ENCODE results near the gene MYLK.

The MYLK gene

DNA sequence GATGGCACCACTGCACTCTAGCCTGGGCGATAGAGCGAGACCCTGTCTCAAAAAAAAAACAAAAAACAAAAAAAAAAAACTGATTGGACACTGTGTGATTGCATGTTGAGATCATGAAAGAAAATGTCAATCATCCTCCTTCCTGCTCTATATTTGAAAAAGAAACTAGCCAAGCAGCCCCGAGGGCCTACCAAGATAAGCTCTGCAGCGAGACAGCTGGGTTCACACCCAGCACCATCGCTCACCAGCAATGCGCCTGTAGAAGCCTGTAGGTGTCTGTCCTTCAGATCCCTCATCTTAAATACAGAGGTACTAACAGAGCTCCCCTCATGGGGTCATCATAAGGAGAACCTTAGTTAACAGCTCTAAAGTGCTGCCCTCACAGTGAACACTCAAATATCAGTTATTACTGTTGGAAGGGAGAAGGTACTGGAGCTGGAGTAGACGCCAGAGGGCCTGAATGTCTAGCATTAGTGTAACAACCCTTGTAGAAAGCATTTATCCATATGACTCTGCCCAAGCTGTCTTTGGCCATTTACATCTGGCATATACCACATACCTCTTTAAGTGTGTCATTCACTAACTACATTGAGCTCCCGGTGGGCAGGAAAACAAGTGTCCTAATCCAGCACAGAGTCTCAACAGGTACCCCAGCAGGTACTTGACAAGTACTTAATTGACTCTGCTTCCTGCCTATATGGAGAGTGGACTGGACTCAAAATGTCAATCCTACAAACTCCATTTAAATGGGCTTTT lies 22.9 kb downstream of the MYLK start:
- H3K27me3 Mint-ChIP-seq = peaks cover 4% of the 10 kb centered on the region
- no peak overlapping the region for H3K27ac Mint-ChIP-seq
- H3K9me3 Mint-ChIP-seq = no peaks in the 10 kb centered on the region
- no peaks in the 10 kb centered on the region for H3K4me1 Mint-ChIP-seq (ENCODE audit: low read depth)
- H3K4me3 Mint-ChIP-seq = no peak overlapping the region
- H3K36me3 Mint-ChIP-seq (ENCODE audit: low read depth) = no peaks in the 10 kb centered on the region

DNA sequence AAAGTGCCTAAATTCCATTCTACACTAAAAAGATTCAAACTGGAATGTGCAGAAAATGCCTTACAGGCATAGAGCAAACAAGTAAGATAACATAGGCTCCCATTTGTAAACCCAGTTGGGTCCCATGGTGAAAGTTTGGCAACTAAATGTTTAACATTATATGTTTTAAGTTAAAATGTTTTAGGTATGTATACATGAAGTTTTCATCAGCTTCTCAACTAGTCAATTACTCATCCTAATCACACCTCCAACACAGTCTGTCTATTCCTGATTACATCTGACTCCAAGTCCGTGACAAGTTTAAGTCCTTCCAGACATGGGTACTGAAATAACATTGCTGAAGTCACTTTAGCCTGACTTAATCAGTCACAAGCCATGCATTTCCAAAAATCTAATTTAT lies 25.0 kb downstream of the MYLK start:
- H3K36me3 Mint-ChIP-seq (ENCODE audit: low read depth) = no peaks in the 10 kb centered on the region
- H3K4me3 Mint-ChIP-seq = no peak overlapping the region
- no peaks in the 10 kb centered on the region for H3K4me1 Mint-ChIP-seq (ENCODE audit: low read depth)
- H3K9me3 Mint-ChIP-seq = no peaks in the 10 kb centered on the region
- peaks cover 4% of the 10 kb centered on the region for H3K27me3 Mint-ChIP-seq
- no peak overlapping the region for H3K27ac Mint-ChIP-seq

DNA sequence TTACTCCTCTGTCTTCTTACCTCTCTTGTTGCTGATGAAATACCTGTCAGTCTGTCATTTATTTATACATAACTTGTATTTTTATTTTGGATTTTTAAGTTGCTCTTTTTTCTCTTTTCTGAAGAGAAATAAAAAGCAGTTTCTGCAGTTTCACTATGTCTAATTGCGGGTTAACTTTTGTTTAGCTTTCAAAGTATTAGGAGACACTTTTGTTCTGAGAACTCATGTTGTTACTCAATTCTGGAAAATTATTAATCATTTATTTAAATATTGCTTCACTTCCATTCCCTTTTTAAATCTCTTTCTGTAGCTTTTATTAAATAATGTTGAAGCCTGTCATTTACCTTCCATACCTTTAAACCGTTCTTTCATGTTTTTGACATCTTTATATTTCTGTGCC lies 29.2 kb downstream of the MYLK start:
- no peak overlapping the region for H3K4me3 Mint-ChIP-seq
- H3K27ac Mint-ChIP-seq = no peak overlapping the region
- H3K36me3 Mint-ChIP-seq (ENCODE audit: low read depth) = no peaks in the 10 kb centered on the region
- no peaks in the 10 kb centered on the region for H3K4me1 Mint-ChIP-seq (ENCODE audit: low read depth)
- H3K9me3 Mint-ChIP-seq = peaks cover 5% of the 10 kb centered on the region
- peaks cover 4% of the 10 kb centered on the region for H3K27me3 Mint-ChIP-seq

DNA sequence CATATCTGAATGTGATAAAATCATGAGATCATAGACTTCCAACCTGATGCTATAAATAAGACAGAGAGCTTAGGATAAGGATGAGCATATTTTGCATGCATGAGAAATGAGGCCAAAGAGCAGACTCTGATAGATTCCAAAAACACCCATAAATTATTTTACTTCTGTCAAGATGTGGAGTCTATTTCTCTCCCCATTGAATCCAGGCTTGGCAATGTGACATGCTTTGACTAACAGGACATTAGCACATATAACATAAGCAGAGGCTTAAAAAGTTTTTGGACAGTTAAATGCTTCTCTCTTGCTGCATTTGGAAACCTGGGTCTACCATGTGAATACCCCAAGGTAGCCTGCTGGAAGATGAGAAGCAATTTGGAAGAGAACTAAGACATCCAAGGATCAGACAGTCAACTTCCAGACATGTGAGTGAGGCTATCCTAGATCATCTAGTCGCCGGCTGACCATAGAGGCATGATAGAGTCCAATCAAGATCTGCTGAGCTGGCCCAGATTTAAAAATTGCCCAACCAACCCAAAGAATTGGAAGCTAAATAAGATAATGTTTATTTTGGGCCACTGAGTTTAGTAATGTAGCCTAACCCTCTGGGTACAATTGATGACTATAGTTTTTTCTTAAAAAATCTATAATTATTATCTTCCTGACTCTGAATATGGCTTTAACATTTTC lies 30.3 kb downstream of the MYLK start:
- Mint-ChIP-seq H3K4me1 (ENCODE audit: low read depth) (no peaks in the 10 kb centered on the region), H3K36me3 (ENCODE audit: low read depth) (no peaks in the 10 kb centered on the region), H3K27ac (no peak overlapping the region), H3K4me3 (no peak overlapping the region), H3K27me3 (peaks cover 4% of the 10 kb centered on the region), H3K9me3 (peaks cover 5% of the 10 kb centered on the region)

DNA sequence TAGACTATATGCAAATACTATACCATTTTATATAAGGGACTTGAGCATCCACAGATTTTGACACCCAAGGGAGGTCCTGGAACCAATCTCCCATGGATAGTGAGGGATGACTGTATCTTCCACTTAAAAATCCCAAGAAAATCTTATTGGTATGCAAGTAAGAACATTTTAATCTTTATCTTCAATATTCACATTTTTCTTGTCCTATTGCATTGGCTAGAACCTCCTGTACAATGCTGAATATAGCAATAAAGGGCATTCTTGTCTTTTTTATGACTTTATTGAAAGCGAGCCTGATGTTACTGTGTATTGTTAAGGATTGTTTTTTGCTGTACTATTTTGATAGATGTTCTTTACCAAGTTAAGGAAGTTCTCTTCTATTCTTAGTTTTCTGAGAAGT lies 36.9 kb downstream of the MYLK start:
- no peak overlapping the region for H3K4me3 Mint-ChIP-seq
- H3K4me1 Mint-ChIP-seq (ENCODE audit: low read depth) = no peaks in the 10 kb centered on the region
- H3K27ac Mint-ChIP-seq = no peak overlapping the region
- no peaks in the 10 kb centered on the region for H3K36me3 Mint-ChIP-seq (ENCODE audit: low read depth)
- H3K27me3 Mint-ChIP-seq = peaks cover 4% of the 10 kb centered on the region
- peaks cover 4% of the 10 kb centered on the region for H3K9me3 Mint-ChIP-seq

DNA sequence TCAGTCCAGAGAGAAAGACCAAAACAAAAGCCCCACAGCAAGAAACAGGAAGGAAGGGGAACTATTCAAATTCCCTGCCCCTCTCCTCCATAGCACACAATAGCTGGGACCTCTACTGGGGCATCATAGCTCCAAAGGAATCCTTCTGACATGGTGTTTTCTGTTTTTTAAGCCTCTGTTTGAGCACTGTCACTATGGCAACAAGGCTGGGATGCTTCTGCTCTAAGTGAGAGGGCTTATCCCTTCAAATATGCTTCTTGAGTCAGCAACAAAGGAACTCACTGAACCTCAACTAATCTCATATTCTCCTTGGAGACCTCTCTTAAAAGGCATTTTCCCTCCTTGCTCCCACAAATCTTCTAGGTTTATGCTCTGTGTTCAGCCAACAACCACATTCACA lies 40.5 kb downstream of the MYLK start:
- Mint-ChIP-seq H3K36me3 (ENCODE audit: low read depth) (no peaks in the 10 kb centered on the region), H3K4me1 (ENCODE audit: low read depth) (peaks cover 4% of the 10 kb centered on the region), H3K4me3 (no peak overlapping the region), H3K9me3 (peaks cover 10% of the 10 kb centered on the region), H3K27me3 (peaks cover 4% of the 10 kb centered on the region), H3K27ac (no peak overlapping the region)

DNA sequence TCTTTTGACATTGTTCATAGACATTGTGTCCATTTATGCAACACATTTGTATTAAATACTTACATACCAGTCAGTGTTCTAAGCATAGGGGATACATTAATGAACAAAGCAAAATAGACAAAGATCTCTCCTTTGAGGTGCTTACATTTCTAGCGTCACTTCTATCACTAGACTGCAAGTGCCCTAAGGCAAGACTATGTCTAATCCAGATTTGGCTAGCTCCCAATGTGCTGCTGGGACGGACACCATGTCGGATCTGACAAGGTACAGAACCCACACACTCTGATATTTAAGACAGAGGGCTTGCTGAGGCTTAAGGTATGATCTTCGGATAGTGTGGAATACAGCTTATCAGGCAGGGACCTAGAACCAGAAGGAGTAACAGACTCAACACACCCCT lies 41.4 kb downstream of the MYLK start:
- Mint-ChIP-seq H3K36me3 (ENCODE audit: low read depth) (no peaks in the 10 kb centered on the region), H3K4me3 (no peak overlapping the region), H3K27ac (no peak overlapping the region), H3K27me3 (peaks cover 7% of the 10 kb centered on the region), H3K4me1 (ENCODE audit: low read depth) (peaks cover 4% of the 10 kb centered on the region), H3K9me3 (peaks cover 8% of the 10 kb centered on the region)

DNA sequence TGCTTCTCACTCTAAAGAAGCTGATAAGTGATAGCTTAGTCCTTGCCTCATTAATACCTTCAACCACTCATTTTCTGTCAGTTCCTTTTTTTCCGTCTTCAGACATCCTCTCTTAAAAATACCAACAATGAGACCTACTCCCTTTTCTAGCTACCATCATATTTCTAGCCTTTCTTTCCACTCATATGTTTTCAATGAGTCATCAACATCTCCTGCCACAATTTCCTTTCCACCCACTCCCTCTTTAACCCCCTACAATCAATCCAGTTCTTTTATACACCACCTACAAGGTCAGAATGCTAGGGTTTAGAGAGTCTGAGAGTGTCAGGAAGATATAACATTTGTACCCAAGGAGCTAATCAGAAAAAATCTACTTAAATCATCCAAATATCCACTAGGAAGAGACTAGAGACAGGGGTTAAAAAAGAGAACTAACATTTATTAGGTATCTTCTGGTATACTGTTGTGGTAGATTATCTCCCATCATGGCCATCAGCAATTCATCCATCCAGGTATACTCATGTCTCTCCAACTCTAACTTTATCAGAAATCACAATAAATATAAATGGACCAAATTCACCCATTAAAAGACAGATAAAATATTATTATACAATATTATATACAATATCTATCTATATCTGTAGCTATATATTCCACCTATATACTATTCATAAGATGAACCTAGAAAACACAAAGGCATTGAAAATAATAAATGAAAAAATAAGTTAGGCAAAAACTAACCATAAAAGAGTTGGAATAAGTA lies 42.5 kb downstream of the MYLK start:
- H3K27ac Mint-ChIP-seq = no peak overlapping the region
- peaks cover 4% of the 10 kb centered on the region for H3K4me1 Mint-ChIP-seq (ENCODE audit: low read depth)
- peaks cover 12% of the 10 kb centered on the region for H3K27me3 Mint-ChIP-seq
- H3K4me3 Mint-ChIP-seq = no peak overlapping the region
- H3K36me3 Mint-ChIP-seq (ENCODE audit: low read depth) = no peaks in the 10 kb centered on the region
- peaks cover 12% of the 10 kb centered on the region for H3K9me3 Mint-ChIP-seq

DNA sequence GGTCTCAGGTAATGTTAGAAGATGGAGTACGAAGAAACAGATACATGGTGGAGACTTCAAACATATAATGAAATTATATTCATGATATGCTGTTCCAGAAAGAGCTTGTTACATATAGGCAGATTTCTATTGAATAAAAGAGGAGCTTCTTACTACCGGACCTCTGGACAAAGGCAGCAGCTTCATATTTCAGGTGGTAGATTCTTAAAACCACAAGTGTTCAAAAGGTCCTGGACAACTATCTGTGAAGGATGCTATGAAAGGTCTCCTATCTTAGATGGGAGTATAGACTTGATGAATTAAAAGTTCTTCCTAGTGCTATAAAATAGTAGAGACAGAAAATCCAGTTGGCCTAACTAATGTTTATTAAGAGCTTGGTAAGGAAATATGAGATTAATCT lies 43.2 kb downstream of the MYLK start:
- Mint-ChIP-seq H3K9me3 (peaks cover 16% of the 10 kb centered on the region), H3K27ac (no peak overlapping the region), H3K4me1 (ENCODE audit: low read depth) (peaks cover 4% of the 10 kb centered on the region), H3K27me3 (peaks cover 15% of the 10 kb centered on the region), H3K36me3 (ENCODE audit: low read depth) (no peaks in the 10 kb centered on the region), H3K4me3 (no peak overlapping the region)

DNA sequence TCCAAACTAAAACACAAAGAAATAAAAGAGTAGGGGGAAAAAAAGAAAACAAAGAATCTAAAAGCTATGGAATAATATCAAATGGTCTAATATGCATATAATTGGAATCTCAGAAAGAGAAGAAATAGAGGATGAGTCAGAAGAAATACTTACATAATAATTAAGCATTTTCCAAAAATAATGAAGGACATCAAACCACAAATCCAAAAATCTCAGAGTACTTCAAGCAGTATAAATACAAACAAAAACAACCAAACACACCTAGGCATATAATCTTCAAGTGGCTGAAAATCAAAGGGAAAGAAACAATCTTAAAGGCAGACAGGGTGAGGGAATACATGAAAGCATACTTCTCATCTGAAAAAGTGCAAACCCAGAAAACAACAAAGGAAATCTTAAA lies 46.3 kb downstream of the MYLK start:
- no peak overlapping the region for H3K27ac Mint-ChIP-seq
- H3K9me3 Mint-ChIP-seq = peaks cover 16% of the 10 kb centered on the region
- no peak overlapping the region for H3K4me3 Mint-ChIP-seq

DNA sequence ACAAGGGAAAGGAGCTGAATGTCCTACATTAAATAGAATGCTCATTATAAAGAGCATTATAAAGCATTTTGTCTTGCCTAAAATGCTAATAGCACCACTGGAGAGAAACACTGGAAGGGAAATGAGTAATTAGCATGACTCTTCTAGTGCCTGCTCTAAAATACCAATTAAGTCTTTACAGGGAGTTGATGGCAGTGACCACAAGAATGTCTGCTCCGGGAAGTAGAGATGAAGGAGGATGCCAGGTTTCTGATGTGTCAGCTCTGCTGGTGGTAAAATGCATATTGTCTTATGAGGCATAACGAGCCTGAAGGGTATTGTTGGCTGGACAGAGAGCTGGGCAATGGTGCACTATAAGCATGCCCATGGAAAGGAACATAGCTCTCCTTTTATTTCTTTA lies 49.5 kb downstream of the MYLK start:
- Mint-ChIP-seq H3K27ac (no peak overlapping the region), H3K4me1 (ENCODE audit: low read depth) (no peaks in the 10 kb centered on the region), H3K9me3 (peaks cover 11% of the 10 kb centered on the region), H3K36me3 (ENCODE audit: low read depth) (no peaks in the 10 kb centered on the region), H3K4me3 (no peak overlapping the region), H3K27me3 (peaks cover 27% of the 10 kb centered on the region)

More for the DNA sequence above, 46.3 kb downstream of the MYLK start:
- Mint-ChIP-seq H3K27me3 (peaks cover 27% of the 10 kb centered on the region), H3K4me1 (ENCODE audit: low read depth) (peaks cover 4% of the 10 kb centered on the region), H3K36me3 (ENCODE audit: low read depth) (no peaks in the 10 kb centered on the region)

DNA sequence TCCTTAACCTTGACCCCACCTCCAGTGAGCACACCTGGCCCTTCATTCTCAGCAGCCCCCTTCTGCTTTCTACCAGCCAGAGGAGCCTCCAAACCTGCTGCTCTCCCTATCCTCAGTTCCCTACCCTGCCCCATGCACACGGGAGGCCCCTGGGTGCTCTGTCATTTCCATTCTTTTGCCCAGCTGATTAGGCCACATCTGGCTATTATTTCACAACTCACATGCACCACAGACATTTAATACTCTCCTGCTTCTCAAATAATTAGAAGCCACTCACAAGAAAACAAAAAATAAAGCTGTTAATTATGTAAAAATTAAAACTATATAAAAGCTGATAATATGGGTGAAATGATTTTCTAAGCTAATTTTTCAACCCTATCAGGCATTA lies 50.7 kb downstream of the MYLK start:
- Mint-ChIP-seq H3K27ac (no peak overlapping the region), H3K36me3 (ENCODE audit: low read depth) (no peaks in the 10 kb centered on the region), H3K27me3 (peaks cover 27% of the 10 kb centered on the region), H3K9me3 (peaks cover 13% of the 10 kb centered on the region), H3K4me1 (ENCODE audit: low read depth) (no peaks in the 10 kb centered on the region), H3K4me3 (no peak overlapping the region)

DNA sequence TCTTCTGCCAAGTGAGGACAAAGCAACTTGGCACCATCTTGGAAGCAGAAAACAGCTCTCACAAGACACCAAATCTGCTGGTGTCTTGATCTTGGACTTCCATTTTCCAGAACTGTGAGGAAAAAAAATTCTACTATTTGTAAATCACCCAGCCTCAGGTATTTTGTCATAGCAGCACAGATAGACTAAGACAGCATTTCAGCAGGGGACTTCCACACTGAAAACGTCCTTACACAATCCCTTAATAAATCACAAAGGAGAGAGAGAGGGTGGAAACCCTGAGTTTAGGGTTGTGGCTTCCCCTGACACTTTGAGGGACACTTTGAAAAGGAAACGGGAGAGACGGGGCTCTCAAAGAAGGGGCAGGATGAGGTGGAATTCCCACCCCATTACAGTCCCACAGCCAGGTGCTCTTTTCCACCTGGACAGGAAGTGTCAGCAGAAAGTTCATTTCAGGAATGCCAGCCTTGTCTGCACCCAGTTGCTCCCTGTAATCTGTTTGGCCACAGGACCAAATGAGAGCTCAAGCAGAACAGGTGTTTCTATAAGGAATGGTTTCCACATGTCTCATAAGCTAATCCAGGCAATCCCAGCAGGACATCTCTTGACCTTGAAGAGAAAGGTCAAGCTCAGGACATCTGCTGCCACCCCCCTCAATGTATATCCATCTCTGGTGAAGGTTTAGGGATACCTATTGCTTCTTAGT lies 51.3 kb downstream of the MYLK start:
- H3K4me3 Mint-ChIP-seq = no peak overlapping the region
- H3K9me3 Mint-ChIP-seq = peaks cover 17% of the 10 kb centered on the region
- no peak overlapping the region for H3K27ac Mint-ChIP-seq
- H3K36me3 Mint-ChIP-seq (ENCODE audit: low read depth) = no peaks in the 10 kb centered on the region
- no peaks in the 10 kb centered on the region for H3K4me1 Mint-ChIP-seq (ENCODE audit: low read depth)
- peaks cover 26% of the 10 kb centered on the region for H3K27me3 Mint-ChIP-seq

DNA sequence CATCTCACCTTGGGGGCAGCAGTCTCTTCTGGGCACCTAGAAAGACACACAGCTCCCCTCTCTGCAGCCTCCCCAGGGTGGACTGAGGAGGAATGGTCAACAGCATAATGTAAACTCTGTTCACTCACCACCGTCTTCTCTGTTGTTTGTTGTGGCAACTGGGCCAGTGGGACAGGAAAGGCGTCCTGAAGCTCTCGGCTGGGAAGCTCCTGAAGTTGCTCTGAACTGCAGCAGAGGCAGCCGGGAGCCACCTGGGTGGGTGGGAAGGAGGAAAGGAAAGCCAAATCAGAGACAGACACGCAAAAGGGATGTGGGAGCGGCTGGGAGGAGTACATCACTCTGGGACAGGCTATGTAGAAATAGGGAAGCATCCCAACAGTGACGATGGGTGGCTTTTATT lies 52.7 kb downstream of the MYLK start:
- H3K27ac Mint-ChIP-seq = no peak overlapping the region
- no peaks in the 10 kb centered on the region for H3K36me3 Mint-ChIP-seq (ENCODE audit: low read depth)
- H3K27me3 Mint-ChIP-seq = peaks cover 17% of the 10 kb centered on the region
- no peaks in the 10 kb centered on the region for H3K4me1 Mint-ChIP-seq (ENCODE audit: low read depth)
- peaks cover 22% of the 10 kb centered on the region for H3K9me3 Mint-ChIP-seq
- no peak overlapping the region for H3K4me3 Mint-ChIP-seq

DNA sequence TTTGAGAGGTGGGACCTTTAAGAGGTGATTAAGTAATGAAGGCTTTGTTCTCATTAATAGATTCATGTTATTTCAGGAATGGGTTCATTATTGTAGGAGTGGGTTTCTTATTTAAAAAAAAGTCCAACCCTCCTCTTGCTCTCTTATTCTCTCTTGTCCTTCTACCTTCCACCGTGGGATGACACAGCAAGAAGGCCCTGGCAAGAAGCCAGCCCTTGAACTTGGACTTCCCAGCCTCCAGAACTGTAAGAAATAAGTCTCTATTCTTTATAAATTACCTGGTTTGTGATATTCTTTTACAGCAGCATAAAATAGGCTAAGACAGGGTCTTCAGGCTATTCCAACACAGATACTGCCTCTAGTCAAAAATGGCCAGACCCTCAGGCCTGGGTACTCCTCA lies 62.2 kb downstream of the MYLK start:
- Mint-ChIP-seq H3K9me3 (peaks cover 5% of the 10 kb centered on the region), H3K4me3 (no peak overlapping the region), H3K36me3 (ENCODE audit: low read depth) (no peaks in the 10 kb centered on the region), H3K27me3 (no peaks in the 10 kb centered on the region), H3K4me1 (ENCODE audit: low read depth) (no peaks in the 10 kb centered on the region), H3K27ac (no peak overlapping the region)

All from stimulated activated naive CD8-positive, alpha-beta T cell treated with anti-CD3 and anti-CD28 coated beads, Interleukin-15, Interleukin-2, amounts not matched to agents 100 ng/mL and 50 ng/mL, for 24 hours (primary cell).